GM21825 (cell line): ENCODE data around the gene DDN.
A peak's percentile ranks its signal among the peaks of the same experiment; 100 is the strongest.

Experiments used
- ATAC-seq: cut with Tn5 transposase; IDR thresholded peaks from one replicate; pipeline ENCODE4 v1.9.1; 2021; ENCODE audit warnings: mild to moderate bottlenecking, moderate library complexity; ENCODE audit not compliant: unreplicated experiment

DDN gene

GRCh38 chr12:48969160-48969771 lies 29.9 kb downstream of the DDN start:
- no peak for ATAC-seq

GRCh38 chr12:48968467-48968866 lies 30.7 kb downstream of the DDN start:
- no peak for ATAC-seq

- no peak for ATAC-seq
Observed at GRCh38 chr12:48967991-48968390, 31.2 kb downstream of the DDN start.

- no peak for ATAC-seq
Observed at GRCh38 chr12:48966177-48966895, 32.8 kb downstream of the DDN start.

GRCh38 chr12:48965298-48965838 lies 33.8 kb downstream of the DDN start:
- ATAC-seq = no peak

- ATAC-seq = no peak
Observed at GRCh38 chr12:48961801-48962200, 37.4 kb downstream of the DDN start.

GRCh38 chr12:48961331-48961730 lies 37.8 kb downstream of the DDN start:
- no peak for ATAC-seq

GRCh38 chr12:48960834-48961233 lies 38.3 kb downstream of the DDN start:
- ATAC-seq = no peak

GRCh38 chr12:48958049-48958388 lies 41.2 kb downstream of the DDN start:
- no peak for ATAC-seq

GRCh38 chr12:48957141-48958048 lies 41.8 kb downstream of the DDN start, which contains the start of gene ARF3:
Gene ARF3, minus strand, starts transcription at chr12:48957487. Its CDS starts 16,392 bp downstream, at chr12:48941095.
- ATAC-seq = peak; percentile 91

- peak; percentile 5 for ATAC-seq
Observed at GRCh38 chr12:48956279-48957140, 42.7 kb downstream of the DDN start.

GRCh38 chr12:48954841-48955501 lies 44.2 kb downstream of the DDN start:
- no peak for ATAC-seq

- no peak for ATAC-seq
Observed at GRCh38 chr12:48954061-48954460, 45.1 kb downstream of the DDN start.

- no peak for ATAC-seq
Observed at GRCh38 chr12:48952691-48953090, 46.5 kb downstream of the DDN start.

- ATAC-seq = no peak
Observed at GRCh38 chr12:48947727-48948126, 51.4 kb downstream of the DDN start.

GRCh38 chr12:48946943-48947342 lies 52.2 kb downstream of the DDN start:
- no peak for ATAC-seq

GRCh38 chr12:48946205-48946604 lies 53.0 kb downstream of the DDN start:
- no peak for ATAC-seq
